DND-41 (cell line): ENCODE data around the gene ZNF511.

Experiments used
- ATAC-seq: fragments of 200-7000 bp; cut with Tn5 transposase; 3 replicates; pipeline ENCODE4 v1.9.1; 2021; ENCODE audit warnings: low read depth; ENCODE audit not compliant: insufficient read depth
- DNase-seq: peaks from one replicate; pipeline ENCODE4 v3.0.0-alpha.2; 2020
- H2AFZ ChIP-seq: 2 replicates; pipeline ENCODE4 v1.6.0; 2012; ENCODE audit warnings: low read depth, low read length
- H3K27ac ChIP-seq: 2 replicates; pipeline ENCODE4 v1.5.1; 2012; ENCODE audit warnings: low read length, inconsistent platforms
- H3K27me3 ChIP-seq: fragments of 200-600 bp; sonication (generic); 2 replicates; pipeline ENCODE4 v1.6.0; 2012; ENCODE audit warnings: low read length, mild to moderate bottlenecking, inconsistent platforms; ENCODE audit not compliant: insufficient read depth, poor library complexity
- H3K36me3 ChIP-seq: 2 replicates; pipeline ENCODE4 v1.5.1; 2012; ENCODE audit warnings: low read length, inconsistent platforms; ENCODE audit not compliant: insufficient read depth
- H3K4me1 ChIP-seq: 2 replicates; pipeline ENCODE4 v1.5.1; 2012; ENCODE audit warnings: mild to moderate bottlenecking, low read length; ENCODE audit not compliant: insufficient read depth
- H3K4me2 ChIP-seq: 2 replicates; pipeline ENCODE4 v1.6.0; 2012; ENCODE audit warnings: mild to moderate bottlenecking, moderate library complexity, low read length, inconsistent platforms; ENCODE audit not compliant: insufficient read depth
- H3K4me3 ChIP-seq, 2 experiments: fragments of 200-600 bp in 1 of 2; shearing (Covaris generic) in 1 of 2; 2 replicates each; pipeline ENCODE4 v1.5.1; 2012 to 2016; ENCODE audit warnings: inconsistent platforms in 2 of 2, low read length in 2 of 2, mild to moderate bottlenecking in 2 of 2, low read depth in 1 of 2, moderate library complexity in 1 of 2
- H3K79me2 ChIP-seq: 2 replicates; pipeline ENCODE4 v1.6.0; 2012; ENCODE audit warnings: low read length, inconsistent platforms; ENCODE audit not compliant: insufficient read depth
- H3K9ac ChIP-seq: 2 replicates; pipeline ENCODE4 v1.6.0; 2012; ENCODE audit warnings: low read depth, mild to moderate bottlenecking, inconsistent platforms, low read length, moderate library complexity
- H3K9me3 ChIP-seq: 2 replicates; pipeline ENCODE4 v1.5.1; 2012; ENCODE audit warnings: low read length, moderate library complexity, mild to moderate bottlenecking, inconsistent platforms; ENCODE audit not compliant: insufficient read depth, severe bottlenecking
- H4K20me1 ChIP-seq: 2 replicates; pipeline ENCODE4 v1.6.0; 2012; ENCODE audit warnings: low read length; ENCODE audit not compliant: insufficient read depth
- EZH2 ChIP-seq: IDR thresholded peaks from 3 replicates; pipeline ENCODE4 v1.6.1; 2012; ENCODE audit warnings: borderline replicate concordance, low read depth, mild to moderate bottlenecking, moderate library complexity, low read length, inconsistent platforms; ENCODE audit not compliant: severe bottlenecking
- TF ChIP-seq, protein P1 (sequence below): IDR thresholded peaks from 2 replicates; pipeline ENCODE4 v1.5.1; 2012; ENCODE audit warnings: borderline replicate concordance, low read length, moderate library complexity, mild to moderate bottlenecking; ENCODE audit not compliant: poor library complexity, severe bottlenecking; ENCODE audit errors: extremely low read depth

ZNF511 gene

DNA sequence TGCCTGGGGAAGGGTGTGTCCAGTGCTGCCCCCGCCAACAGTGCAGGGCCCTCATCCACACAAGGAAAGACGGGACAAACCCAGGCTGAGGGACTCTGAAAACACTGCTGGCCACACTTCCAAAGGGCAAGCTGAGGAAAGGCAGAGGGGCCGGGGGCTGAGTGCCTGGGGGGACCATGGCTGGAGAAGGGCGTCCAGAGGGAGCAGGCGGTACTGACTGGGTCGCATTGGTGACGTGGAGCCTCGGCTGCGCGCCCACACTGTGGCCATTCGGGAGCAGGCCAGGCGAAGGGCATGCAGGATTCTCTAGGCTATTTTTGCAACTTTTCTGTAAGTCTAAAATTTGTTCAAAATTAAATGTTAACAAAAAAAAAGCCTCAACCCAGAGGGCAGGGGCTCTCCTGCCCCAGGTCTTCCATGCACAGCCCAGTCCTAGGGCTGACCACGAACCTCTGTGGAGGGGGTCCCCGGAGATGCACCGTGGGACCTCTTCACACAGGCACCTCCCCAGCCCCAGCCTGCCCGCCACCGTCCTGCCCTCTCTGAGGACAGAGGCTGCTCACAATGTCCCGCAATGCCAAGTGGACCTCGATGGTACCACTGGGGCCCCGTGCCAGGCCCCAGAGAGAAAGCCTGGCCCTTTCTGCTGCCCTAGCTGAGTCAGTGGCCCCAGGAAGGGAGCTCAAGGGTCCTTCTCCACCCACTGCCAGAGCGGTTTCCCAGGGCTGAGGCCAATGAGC is 42.5 kb upstream of the ZNF511 start:
- TF ChIP-seq, protein P1, sequence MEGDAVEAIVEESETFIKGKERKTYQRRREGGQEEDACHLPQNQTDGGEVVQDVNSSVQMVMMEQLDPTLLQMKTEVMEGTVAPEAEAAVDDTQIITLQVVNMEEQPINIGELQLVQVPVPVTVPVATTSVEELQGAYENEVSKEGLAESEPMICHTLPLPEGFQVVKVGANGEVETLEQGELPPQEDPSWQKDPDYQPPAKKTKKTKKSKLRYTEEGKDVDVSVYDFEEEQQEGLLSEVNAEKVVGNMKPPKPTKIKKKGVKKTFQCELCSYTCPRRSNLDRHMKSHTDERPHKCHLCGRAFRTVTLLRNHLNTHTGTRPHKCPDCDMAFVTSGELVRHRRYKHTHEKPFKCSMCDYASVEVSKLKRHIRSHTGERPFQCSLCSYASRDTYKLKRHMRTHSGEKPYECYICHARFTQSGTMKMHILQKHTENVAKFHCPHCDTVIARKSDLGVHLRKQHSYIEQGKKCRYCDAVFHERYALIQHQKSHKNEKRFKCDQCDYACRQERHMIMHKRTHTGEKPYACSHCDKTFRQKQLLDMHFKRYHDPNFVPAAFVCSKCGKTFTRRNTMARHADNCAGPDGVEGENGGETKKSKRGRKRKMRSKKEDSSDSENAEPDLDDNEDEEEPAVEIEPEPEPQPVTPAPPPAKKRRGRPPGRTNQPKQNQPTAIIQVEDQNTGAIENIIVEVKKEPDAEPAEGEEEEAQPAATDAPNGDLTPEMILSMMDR = no peak
- TF ChIP-seq EZH2 = no peak
- H3K27ac ChIP-seq = no peak overlapping the region
- H3K4me2 ChIP-seq = no peak overlapping the region
- DNase-seq (no peak), ATAC-seq (no peak)
- no peak overlapping the region for H3K9ac ChIP-seq
- H3K4me3 ChIP-seq = no peak overlapping the region
- H4K20me1 ChIP-seq = peaks cover 6% of the 10 kb centered on the region; the same call in 1 of the 2 replicates
- no peaks in the 10 kb centered on the region for H3K4me1 ChIP-seq
- no peaks in the 10 kb centered on the region for H3K79me2 ChIP-seq
- no peaks in the 10 kb centered on the region for H3K27me3 ChIP-seq
- H2AFZ ChIP-seq = no peak overlapping the region
- H3K9me3 ChIP-seq = no peaks in the 10 kb centered on the region
- H3K36me3 ChIP-seq = peaks cover 20% of the 10 kb centered on the region

DNA sequence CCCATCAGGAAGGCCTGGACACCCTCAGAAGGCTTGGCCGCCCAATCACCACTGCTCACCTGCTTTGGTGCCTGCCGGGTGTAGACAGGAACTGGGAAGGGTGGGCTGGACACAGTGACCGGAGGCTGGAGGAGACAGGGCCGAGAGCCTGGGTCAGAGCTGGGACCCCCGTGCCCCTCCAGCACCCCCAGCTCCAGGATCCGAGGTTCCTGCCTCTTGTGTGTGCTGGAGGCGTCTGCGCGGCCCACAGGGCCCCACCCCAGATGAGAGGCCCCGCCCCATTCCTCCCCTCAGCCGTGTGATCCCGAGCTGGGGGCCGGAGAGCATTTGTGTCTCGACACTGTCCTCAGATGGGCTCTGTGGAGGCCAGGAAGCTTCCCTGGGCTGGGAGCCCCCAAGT is 41.4 kb upstream of the ZNF511 start:
- no peaks in the 10 kb centered on the region for H3K79me2 ChIP-seq
- no peak overlapping the region for H3K9ac ChIP-seq
- H3K27ac ChIP-seq = no peak overlapping the region
- DNase-seq = no peak
- H3K9me3 ChIP-seq = no peaks in the 10 kb centered on the region
- ATAC-seq = no peak
- no peak overlapping the region for H3K4me2 ChIP-seq
- H2AFZ ChIP-seq = no peak overlapping the region
- H3K4me3 ChIP-seq = no peak overlapping the region
- H3K27me3 ChIP-seq = no peaks in the 10 kb centered on the region
- H3K36me3 ChIP-seq = peaks cover 20% of the 10 kb centered on the region
- TF ChIP-seq, protein P1 = no peak
- no peak for TF ChIP-seq EZH2
- peaks cover 4% of the 10 kb centered on the region; the same call in 1 of the 2 replicates for H4K20me1 ChIP-seq
- no peaks in the 10 kb centered on the region for H3K4me1 ChIP-seq

DNA sequence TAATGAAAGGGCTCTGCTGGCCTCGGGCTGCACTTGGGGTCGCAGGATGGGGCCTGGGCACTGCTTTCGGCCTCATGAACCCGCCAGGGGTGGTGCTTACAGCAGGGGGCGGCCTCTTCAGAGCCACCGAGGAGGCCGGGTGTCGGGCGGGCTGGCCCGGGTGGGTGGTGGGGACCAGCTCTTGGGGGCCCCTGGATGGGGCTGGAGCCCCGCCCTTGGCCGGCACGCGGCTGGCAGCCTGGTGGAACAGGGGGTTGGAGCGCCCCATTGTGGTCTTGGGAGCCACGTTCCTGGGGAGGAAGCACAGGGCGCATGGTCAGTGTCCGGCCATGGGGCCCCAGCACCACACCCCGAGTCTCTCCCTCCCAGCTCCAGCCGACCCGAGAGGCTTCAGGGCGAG is 40.9 kb upstream of the ZNF511 start:
- peaks cover 20% of the 10 kb centered on the region for H3K36me3 ChIP-seq
- no peak overlapping the region for H2AFZ ChIP-seq
- H3K4me3 ChIP-seq = no peak overlapping the region
- no peak overlapping the region for H3K4me2 ChIP-seq
- ATAC-seq (no peak), DNase-seq (no peak)
- no peak overlapping the region for H3K9ac ChIP-seq
- no peaks in the 10 kb centered on the region for H3K27me3 ChIP-seq
- H3K4me1 ChIP-seq = no peaks in the 10 kb centered on the region
- TF ChIP-seq, protein P1 = no peak
- no peaks in the 10 kb centered on the region for H3K79me2 ChIP-seq
- peaks cover 4% of the 10 kb centered on the region; the same call in 1 of the 2 replicates for H4K20me1 ChIP-seq
- no peaks in the 10 kb centered on the region for H3K9me3 ChIP-seq
- H3K27ac ChIP-seq = no peak overlapping the region
